Thoracic aorta (tissue), 2 donors: ENCODE measurements around the gene IL36B. TPM values are rescaled to one million over a fixed set of nuclear protein-coding genes. Genes with fewer than 3 reads are reported as not detected.

Experiments used
- ATAC-seq: fragments of 150-250 bp; one replicate; pipeline ENCODE4 v1.8.0; 2017; ENCODE audit warnings: low read depth; ENCODE audit not compliant: insufficient number of reproducible peaks, low FRiP score
- DNase-seq: peaks from one replicate; pipeline ENCODE4 v3.0.0-alpha.2; 2020; ENCODE audit warnings: low spot score
- H3K27ac ChIP-seq, 2 donors: fragments of 200-600 bp; sonication (generic); 1 replicate in 1 of 2; 2 replicates in 1 of 2; pipeline ENCODE4 v1.5.1; 2016; ENCODE audit warnings: mild to moderate bottlenecking in 2 of 2, moderate library complexity in 2 of 2
- H3K27me3 ChIP-seq: fragments of 200-600 bp; sonication (generic); replicated peaks from 2 replicates; pipeline ENCODE4 v1.6.0; 2016; ENCODE audit warnings: mild to moderate bottlenecking; ENCODE audit not compliant: insufficient read depth
- H3K36me3 ChIP-seq: fragments of 200-600 bp; sonication (generic); one replicate; pipeline ENCODE4 v1.5.1; 2016
- H3K4me1 ChIP-seq, 2 donors: fragments of 200-600 bp; sonication (generic); 1 replicate in 1 of 2; 2 replicates in 1 of 2; pipeline versions ENCODE4 v1.5.1 to v1.6.0; 2016; ENCODE audit warnings: low read depth in 2 of 2, mild to moderate bottlenecking in 1 of 2; ENCODE audit not compliant: control insufficient read depth in 1 of 2
- H3K4me3 ChIP-seq: fragments of 200-600 bp; sonication (generic); 2 replicates; pipeline ENCODE4 v1.5.1; 2016; ENCODE audit warnings: mild to moderate bottlenecking
- H3K9me3 ChIP-seq: fragments of 200-600 bp; sonication (generic); 2 replicates; pipeline ENCODE4 v1.5.1; 2016
- total RNA-seq, 2 donors: library from RNA; depleted of rRNA; stranded (reverse); fragments of >200 nt; gene quantifications; one replicate each; pipeline versions ENCODE4 v1.1.0 to v1.2.3, GENCODE V29; 2016
- TF ChIP-seq, protein P1 (sequence below): fragments of 200-600 bp; sonication (generic); IDR thresholded peaks from one replicate; pipeline ENCODE4 v1.5.1; 2019; ENCODE audit warnings: antibody characterized with exemption

The IL36B gene
- total RNA-seq, 2 donors from 2014 or later, result not detected

DNA sequence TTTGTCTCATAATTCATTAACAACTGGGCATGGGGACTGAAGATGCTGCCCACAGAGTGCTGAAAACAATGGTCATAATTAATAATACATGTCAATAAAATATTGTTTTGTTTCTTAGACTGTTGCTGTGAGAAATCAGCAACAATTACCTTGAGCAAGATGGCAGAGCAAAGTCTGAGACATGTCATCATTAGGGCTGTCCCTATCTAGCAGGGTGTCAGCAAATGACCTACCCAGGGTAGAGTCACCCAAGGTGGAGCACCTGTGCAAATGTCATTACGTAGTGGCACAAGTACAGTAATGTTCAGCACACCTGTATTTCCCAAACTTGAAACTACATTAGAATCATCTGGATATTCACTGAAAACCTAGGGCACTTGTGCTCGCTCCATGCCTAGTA lies 58.0 kb downstream of the IL36B start:
- H3K36me3 ChIP-seq, result no peaks in the 10 kb centered on the region
- no peaks in the 10 kb centered on the region for H3K27me3 ChIP-seq
- peaks cover 4% of the 10 kb centered on the region for H3K9me3 ChIP-seq
- no peak overlapping the region for H3K27ac ChIP-seq
- no peak overlapping the region for H3K4me3 ChIP-seq
- no peaks in the 10 kb centered on the region for H3K4me1 ChIP-seq
- DNase-seq (no peak), ATAC-seq (no peak)
- TF ChIP-seq, protein P1, sequence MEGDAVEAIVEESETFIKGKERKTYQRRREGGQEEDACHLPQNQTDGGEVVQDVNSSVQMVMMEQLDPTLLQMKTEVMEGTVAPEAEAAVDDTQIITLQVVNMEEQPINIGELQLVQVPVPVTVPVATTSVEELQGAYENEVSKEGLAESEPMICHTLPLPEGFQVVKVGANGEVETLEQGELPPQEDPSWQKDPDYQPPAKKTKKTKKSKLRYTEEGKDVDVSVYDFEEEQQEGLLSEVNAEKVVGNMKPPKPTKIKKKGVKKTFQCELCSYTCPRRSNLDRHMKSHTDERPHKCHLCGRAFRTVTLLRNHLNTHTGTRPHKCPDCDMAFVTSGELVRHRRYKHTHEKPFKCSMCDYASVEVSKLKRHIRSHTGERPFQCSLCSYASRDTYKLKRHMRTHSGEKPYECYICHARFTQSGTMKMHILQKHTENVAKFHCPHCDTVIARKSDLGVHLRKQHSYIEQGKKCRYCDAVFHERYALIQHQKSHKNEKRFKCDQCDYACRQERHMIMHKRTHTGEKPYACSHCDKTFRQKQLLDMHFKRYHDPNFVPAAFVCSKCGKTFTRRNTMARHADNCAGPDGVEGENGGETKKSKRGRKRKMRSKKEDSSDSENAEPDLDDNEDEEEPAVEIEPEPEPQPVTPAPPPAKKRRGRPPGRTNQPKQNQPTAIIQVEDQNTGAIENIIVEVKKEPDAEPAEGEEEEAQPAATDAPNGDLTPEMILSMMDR, result no peak

GRCh38 chr2:112993831-112994230 lies 58.8 kb downstream of the IL36B start:
- ATAC-seq, result no peak

DNA sequence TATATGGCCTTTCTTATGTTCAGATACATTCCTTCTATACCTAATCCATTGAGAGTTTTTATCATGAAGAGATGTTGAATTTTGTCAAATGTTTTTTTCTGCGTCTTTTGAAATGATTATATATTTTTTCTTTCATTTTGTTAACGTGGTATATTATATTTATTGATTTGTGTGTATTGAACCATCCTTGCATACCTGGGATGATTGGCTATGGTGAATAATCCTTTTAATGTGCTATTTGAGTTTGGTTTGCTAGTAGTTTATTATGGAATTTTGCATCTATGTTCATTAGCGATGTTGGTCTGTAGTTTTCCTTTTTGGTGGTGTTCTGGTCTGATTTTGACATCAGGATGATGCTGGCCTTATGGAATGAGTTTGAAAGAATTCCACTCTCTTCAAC lies 63.1 kb downstream of the IL36B start:
- Histone ChIP-seq H3K36me3 (no peaks in the 10 kb centered on the region), H3K27ac (no peak overlapping the region), H3K4me1 (no peaks in the 10 kb centered on the region), H3K27me3 (no peaks in the 10 kb centered on the region), H3K9me3 (peaks cover 4% of the 10 kb centered on the region), H3K4me3 (no peak overlapping the region)
- no peak for ATAC-seq
- TF ChIP-seq, protein P1, result no peak
- no peak for DNase-seq

More at GRCh38 chr2:112993831-112994230, 58.8 kb downstream of the IL36B start:
- Histone ChIP-seq H3K36me3 (no peaks in the 10 kb centered on the region), H3K27me3 (no peaks in the 10 kb centered on the region), H3K4me1 (no peaks in the 10 kb centered on the region), H3K4me3 (no peak overlapping the region), H3K27ac (no peak overlapping the region), H3K9me3 (peaks cover 4% of the 10 kb centered on the region)
- DNase-seq, result no peak
- TF ChIP-seq, protein P1, result no peak

DNA sequence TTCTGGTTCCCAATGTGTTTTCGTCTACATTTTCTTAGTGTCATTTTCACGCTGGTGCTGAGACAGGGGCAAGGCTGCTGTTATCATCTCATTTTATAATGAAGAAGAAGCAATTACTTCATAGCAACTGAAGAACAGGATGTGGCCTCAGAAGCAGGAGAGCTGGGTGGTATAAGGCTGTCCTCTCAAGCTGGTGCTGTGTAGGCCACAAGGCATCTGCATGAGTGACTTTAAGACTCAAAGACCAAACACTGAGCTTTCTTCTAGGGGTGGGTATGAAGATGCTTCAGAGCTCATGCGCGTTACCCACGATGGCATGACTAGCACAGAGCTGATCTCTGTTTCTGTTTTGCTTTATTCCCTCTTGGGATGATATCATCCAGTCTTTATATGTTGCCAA lies 67.6 kb downstream of the IL36B start:
- H3K27ac ChIP-seq, result no peak overlapping the region
- TF ChIP-seq, protein P1, result no peak
- ATAC-seq (no peak), DNase-seq (no peak)
- no peaks in the 10 kb centered on the region for H3K4me1 ChIP-seq
- no peaks in the 10 kb centered on the region for H3K36me3 ChIP-seq
- H3K9me3 ChIP-seq, result no peaks in the 10 kb centered on the region
- no peak overlapping the region for H3K4me3 ChIP-seq
- H3K27me3 ChIP-seq, result no peaks in the 10 kb centered on the region

GRCh38 chr2:112980537-112980936 lies 72.1 kb downstream of the IL36B start:
- Histone ChIP-seq H3K4me1 (no peaks in the 10 kb centered on the region), H3K27me3 (no peaks in the 10 kb centered on the region), H3K4me3 (no peak overlapping the region), H3K27ac (no peak overlapping the region), H3K9me3 (no peaks in the 10 kb centered on the region), H3K36me3 (no peaks in the 10 kb centered on the region)
- DNase-seq (no peak), ATAC-seq (no peak)
- TF ChIP-seq, protein P1, result no peak
